ENCODE results near the gene ERGIC1. TPM values are rescaled to one million over a fixed set of nuclear protein-coding genes. Genes with fewer than 3 reads are reported as not detected.

ERGIC1 gene
- total RNA-seq, 1 donor from 2014 or later: 44.0 TPM

DNA sequence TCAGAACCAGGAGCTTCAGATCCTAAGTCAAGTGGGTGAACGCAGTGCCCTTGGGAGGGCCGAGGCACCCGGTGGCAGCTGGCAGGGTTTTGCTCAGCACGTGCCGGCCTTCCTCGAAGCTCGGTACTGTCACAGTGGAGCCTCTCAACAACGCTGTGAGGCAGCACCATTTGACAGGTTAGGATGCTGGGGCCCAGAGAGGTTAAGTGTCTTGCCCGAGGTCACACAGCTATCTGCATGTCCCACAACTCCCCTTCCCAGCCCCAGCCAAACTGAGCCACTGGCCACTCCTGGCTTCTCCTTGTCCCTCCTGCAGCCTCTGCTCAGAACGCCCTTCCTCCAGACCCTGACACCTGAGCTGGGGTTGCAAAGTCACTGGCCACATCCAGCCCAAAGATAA is 81.5 kb downstream of the ERGIC1 start:
- intact Hi-C loops (cut with micrococcal nuclease): no loop called here

DNA sequence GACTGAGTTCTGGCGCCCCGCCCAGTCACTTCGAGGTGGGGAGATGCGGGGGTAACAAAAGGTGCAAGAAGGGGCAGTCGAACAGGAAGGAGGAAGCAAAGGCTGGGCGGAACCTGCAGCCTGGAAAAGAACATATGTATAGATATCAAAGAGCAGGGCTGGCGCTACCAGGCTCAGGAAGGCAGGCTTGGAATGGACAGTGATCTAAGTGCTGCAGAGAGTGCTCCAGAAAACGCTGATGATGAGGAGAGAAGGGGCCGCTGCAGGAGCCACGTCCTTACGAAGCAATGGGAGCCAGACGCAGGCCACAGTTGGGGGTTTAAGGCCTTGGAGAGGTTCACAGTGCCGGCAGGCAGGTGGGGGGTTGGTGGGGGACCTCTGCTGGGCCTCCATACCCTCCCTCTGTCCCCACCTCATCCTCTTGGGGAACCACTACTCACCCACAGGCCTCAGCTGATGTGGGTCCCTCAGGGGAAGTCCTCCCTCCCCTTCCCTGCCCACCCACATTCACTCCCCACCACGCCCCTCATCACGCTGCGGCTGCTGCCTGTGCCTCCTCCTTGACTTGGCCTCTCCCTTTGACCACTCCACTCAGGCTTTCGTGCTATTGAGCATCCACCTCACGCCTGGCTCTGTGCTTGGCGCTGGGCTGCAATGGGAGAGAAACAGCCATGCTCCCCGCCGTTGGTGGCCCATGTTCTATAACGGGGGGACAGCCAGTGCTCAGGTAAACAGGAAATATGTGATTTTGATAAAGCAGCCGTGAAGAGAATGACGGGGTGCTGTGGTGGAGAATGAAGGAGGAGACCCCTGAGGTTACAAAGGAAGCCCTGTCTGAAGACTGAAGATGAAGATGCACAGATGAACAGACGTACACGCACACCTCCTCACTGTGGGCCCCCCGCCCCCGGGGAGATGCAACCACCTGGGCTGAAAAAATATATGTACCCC is 84.6 kb downstream of the ERGIC1 start:
- intact Hi-C loops (cut with micrococcal nuclease): no loop called here

DNA sequence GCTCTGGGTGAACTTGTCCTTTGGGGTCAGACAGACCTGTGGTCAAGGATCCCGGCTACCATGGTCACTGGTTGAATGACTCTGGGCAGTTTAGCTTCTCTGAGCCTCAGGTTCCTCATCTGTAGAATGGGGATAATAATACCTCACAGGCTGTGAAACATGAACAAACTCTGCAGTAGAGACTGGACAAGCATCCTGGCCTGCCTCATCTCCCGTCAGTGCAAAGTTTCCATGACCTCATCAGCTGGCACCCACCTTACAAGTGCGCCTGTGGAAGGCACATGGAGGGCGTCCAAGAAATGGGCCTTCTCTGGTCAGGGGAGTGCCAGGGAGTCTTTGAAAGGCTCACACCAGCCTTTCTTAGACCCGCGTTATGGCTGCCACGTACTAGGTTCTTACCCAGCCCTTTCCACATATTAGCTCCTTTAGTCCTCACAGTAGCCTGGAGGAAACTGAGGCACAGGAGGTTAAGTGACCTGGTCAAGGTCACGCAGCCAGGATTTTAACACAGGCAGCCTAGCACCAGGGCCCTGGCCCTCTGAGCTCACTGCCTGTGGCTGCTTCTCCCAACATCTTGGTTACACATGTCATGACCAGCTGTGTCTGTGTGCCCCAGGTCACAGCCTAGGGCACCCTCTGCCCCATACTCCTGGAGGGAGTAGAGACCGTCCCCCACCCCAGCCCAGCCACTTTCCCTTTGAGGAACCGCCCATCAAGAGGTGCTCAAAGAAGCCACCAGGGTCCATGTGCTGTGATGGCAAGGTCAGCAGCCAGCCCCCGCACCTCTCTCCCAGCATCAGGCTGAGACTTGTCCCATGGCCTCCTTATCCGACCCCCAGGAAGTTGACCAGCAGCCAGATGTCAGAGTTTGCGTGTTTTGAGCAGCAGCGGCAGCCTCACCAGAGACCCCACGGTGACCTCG is 85.7 kb downstream of the ERGIC1 start:
- intact Hi-C loops (cut with micrococcal nuclease): no loop called here

DNA sequence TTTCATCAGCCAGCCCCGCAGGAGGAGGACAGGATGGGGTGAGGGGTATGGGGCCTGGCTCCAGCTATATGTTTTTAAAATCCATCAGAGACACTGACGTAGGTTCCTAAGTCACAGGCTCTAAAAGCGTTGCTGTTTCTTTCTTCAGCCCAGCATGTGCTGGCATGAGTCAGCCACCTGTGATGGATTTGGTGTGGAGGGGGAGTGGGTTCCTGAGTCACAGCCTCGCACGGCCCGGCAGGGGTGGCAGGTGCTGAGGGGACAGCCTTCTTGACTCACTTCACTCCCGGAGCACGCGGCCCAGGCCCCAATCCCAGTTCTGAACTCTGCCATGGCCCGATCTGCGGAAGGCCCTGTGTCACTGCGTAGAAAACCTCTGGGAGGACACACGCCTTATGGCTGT is 86.4 kb downstream of the ERGIC1 start:
- intact Hi-C loops (cut with micrococcal nuclease): no loop called here

DNA sequence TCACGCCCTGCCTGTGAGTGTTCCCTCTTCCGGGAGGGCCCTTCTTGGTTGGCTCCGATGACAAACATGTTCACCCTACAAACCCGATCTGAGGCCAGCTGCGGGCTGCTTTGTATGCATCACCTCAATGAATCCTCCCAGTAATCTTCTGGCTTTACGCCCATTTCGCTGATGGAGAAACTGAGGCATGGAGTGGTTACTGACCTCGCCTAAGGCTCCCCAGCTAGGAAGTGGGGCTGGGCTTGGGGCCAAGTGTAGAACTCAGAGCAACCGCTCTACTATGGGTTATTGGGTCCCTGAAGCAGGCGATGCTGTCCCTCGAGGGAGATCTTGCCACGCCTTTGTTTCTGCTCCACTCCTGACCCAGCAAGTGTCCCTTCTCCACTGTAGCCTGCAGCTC is 86.9 kb downstream of the ERGIC1 start:
- intact Hi-C loops (cut with micrococcal nuclease): no loop called here

DNA sequence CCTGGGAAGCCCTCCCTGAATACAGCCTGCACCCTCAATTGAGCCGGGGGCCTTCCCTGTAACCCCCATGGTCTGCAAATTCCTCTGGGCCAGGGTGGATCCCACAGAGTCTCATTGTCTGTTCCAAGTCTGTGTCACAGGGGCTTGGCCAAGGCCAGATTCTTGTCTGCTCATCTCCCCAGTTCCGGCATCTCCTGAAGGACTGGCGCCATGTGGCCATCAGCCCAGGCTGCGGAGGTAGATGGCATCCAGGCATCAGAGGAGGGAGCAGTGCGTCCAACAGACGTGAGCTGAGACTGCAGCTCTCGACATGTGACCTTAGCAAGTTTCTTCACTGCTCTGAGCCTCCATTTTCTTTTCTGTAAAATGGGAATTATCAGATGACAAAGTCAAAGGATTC is 87.9 kb downstream of the ERGIC1 start:
- intact Hi-C loops (cut with micrococcal nuclease): no loop called here

DNA sequence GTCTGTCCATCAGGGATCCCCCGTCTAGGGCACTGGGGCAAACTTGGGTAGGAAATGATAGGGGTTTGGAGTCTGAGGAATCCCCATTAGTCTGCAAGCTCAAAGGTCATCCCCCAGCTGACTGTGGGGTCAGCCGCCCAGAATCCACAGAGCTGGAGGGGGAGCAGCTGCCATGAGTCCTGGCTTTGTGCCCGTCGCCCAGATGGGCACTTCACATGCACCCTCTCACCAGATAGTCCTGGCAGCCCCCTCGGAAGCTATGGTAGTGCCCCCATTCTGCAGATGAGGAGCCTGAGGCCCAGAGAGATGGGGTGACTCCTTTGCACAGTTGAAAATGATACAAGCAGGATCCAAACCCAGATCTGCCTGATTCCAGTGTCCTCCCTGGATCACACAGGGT is 89.5 kb downstream of the ERGIC1 start:
- intact Hi-C loops (cut with micrococcal nuclease): no loop called here

DNA sequence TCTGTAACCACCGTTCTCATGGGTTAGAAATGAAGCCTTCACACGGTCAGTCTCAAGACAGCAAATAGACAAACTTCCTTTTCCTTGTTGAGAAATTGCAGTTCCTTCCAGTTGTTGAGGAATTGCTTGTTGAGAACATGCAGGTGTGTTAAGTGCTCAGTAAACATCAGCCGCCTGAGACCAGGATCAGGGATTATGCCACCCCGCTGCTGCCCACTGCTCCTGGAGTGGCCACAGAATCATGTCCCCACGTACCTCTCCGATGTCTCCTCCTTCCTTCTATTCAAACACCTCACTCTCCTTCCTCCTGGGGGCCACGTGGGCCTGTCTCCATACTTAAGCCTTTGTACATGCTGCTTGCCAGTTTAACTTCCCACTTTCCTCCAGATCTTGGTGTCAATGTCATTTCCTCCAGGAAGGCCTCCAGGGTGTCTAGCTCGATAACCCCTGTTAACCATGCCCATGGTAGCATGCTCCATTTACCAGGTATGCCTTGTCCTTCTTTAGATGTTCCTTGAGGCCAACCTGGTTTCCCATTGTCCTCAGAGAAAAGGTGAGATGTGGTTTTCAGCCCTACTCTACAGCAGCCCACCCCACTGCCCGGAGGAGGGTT is 91.4 kb downstream of the ERGIC1 start:
- intact Hi-C loops (cut with micrococcal nuclease): no loop called here

DNA sequence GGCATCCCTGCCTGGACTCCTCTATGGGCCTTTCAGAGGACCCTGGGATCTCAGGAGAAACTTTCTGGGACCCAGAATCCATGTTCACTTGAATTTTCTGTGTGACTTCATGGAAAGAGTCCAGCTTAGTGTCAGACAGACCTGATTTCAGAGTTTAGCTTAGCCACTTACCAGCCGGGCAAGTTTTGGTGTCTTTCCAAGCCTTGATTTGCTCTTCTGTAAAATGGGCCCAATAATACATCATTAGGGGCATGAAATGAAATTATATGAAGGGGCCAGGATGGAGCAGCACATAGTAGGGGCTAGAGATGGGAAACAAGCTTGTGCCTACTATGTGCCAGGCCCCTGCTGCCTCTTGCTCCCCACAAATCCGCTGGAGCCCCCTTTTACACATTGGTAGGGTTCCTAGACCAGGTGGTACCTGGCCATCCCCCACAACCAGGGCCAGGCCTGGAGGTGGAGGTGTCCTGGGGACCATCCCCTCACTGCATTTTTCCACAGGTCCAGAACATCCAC is 92.0 kb downstream of the ERGIC1 start:
- intact Hi-C loops (cut with micrococcal nuclease): no loop called here

DNA sequence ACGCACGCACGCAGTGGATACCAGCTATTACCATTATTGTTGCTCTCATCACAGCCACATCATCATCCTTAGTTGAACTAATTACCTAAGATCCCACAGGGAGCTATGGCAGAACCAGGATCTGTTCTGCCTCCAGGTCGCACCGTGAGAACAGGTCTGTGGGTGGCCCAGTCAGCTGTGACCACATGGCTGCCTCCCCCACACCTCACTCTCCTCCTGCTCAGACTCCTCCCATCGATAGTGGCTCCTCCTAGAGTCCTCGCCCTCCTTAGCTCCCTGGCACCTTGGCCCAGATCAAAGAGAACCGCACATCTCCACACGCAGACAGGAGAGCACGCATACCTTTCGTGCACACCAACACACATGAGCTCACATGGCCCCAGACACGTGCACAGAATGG is 92.7 kb downstream of the ERGIC1 start:
- intact Hi-C loops (cut with micrococcal nuclease): no loop called here

DNA sequence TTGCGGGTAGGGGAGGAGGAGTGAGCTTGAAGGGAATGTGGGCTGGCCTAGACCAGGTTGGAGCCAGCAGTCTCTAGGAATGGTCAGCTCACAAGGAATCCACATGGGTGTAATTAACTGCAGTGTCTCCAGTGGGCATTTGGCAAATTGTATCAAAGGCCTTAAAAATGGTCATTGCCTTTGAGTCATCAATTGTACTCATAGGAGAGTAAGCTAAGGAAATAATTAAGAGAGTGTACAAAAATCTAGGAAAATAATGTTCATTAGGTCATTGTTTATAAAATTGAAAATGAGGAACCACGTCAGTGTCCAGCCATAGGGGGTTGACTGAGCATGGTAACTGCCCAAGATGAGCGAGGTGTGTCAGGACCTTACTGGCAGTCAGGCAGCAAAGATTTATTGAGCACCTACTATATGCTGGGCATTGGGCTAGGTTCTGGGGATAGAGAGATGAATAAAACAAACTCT is 95.4 kb downstream of the ERGIC1 start:
- intact Hi-C loops (cut with micrococcal nuclease): no loop called here

DNA sequence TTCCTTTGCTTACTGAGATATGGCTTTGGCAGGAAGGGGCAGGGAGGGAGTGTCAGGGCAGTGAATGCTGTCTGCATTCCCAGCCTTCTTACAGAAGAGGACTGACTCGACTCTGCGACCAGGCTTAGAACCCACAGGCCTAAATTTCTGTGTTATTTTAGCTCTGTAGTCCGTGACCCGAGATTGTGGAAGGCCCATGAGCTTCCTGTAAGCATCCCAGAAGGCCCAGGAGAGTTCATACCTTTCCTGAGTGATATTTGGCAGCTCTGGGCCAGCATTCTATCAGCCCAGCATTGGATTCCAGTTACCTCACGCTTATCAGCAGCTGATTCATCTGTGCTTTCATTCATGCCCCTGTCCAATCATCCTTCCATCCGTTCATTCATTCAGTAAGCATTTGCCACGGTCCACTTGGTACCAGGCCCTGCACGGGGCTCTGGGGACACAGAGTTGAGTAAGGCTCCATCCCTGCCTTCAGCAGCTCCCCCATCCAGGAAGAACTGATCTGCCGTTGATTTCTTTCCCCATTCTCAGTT is 97.0 kb downstream of the ERGIC1 start:
- intact Hi-C loops (cut with micrococcal nuclease): loop anchor here (5.0 kb wide), 1 partner anchor 94 kb away; no protein-coding TSS in a partner anchor

DNA sequence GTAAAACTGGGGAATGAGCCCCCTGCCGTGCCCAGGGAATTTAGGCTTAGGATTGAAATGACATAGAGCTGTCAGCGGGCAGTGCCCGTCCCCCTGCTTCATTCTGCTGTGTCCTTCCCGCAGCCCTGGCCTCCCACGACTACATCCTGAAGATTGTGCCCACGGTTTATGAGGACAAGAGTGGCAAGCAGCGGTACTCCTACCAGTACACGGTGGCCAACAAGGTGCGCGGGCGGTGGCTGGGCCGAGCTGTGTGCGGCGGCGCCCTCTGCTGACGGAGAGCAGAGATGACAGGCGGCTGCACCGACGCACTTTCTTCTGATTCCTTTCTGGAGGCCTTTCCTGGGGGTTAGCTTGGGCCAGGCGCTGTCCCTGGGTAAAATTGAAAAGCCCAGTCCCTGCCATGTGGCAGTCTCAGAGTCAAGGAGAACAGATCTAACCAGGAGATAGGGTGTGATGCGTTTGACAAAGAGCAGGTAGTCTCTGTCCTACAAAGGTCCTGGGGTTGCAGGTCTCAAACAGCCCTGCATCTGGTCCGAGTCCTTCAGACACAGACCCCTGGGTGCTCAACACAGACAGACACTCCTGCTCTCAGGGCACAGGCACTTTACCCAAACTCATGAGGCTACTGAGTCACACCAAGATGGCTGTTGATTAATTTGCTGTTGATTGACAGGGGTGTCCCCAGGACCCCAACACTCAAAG is 98.4 kb downstream of the ERGIC1 start:
- intact Hi-C loops (cut with micrococcal nuclease): loop anchor here (1.0 to 5.0 kb wide), 7 partner anchors 26 to 400 kb away; no protein-coding TSS in a partner anchor

DNA sequence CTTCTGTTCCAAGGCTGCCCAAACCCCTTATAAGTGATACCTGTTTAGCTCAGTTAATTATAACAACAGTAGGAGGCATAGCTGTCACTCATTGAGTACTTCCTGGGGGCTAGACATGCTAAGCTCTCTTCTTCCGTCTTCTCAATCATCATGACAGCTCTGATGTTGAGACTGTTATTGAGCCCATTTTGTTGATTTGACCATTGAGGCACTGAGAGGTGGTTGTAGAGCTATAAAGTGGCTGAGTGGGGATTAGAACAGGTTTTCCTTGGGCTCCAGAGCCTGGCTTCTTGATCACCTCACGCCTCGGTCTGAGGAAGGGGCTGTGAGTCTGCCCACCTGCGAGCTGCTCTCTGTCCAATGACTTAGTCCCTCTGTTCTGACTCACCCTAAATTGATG is 99.2 kb downstream of the ERGIC1 start:
- intact Hi-C loops (cut with micrococcal nuclease): loop anchor here (5.0 kb wide), 1 partner anchor 96 kb away; no protein-coding TSS in a partner anchor

DNA sequence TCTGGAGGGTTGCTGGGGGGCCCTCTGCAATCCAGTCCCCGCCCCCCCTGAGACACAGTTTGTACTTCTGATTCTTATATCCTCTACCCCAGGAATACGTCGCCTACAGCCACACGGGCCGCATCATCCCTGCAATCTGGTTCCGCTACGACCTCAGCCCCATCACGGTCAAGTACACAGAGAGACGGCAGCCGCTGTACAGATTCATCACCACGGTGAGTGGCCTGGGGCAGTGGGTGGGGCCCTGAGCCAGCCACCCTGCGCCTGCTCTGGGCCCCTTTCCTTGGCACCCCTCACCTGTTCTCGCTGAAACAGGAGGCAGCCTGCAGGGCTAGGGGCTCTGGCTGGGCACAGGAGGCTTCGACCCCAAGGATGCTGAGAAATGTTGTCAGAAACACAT is 101.0 kb downstream of the ERGIC1 start:
- intact Hi-C loops (cut with micrococcal nuclease): no loop called here

DNA sequence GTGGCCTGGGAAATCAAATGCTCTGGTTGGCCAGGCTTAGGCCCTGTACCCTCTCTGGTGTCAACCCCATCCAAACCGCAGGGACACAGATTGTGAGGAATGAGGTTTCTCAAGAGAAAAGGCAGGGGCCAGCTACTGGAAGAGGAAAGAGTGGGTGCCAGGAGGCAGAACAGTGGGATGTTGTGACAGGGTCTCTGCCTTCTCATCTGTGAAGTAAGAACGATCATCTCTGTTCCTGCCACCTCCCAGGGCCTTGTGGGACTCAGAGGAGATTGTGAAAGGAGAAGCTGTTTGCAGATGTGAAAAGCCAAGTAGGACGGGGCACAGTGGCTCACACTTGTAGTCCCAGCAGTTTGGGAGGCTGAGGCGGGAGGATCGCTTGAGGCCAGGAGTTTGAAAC is 102.3 kb downstream of the ERGIC1 start:
- intact Hi-C loops (cut with micrococcal nuclease): no loop called here

DNA sequence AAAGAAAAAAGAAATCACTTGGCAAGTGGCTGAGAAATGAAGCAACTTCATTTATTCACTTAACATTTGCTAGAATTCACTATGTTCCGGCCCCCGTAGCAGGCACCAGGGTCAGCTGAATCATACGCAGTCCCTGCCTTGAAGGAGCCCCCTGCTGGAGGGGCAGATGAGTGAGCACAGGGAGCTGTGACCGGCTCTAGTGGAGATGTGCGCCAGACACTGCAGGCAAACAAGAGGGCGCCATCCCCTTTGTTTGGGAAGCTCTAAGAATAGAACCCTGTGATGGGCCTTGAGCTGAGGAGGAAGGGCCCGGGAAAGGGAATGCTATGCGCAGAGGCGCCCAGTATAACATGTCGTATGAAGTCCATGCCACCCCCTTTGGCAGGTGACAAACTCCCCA is 105.0 kb downstream of the ERGIC1 start:
- intact Hi-C loops (cut with micrococcal nuclease): no loop called here

DNA sequence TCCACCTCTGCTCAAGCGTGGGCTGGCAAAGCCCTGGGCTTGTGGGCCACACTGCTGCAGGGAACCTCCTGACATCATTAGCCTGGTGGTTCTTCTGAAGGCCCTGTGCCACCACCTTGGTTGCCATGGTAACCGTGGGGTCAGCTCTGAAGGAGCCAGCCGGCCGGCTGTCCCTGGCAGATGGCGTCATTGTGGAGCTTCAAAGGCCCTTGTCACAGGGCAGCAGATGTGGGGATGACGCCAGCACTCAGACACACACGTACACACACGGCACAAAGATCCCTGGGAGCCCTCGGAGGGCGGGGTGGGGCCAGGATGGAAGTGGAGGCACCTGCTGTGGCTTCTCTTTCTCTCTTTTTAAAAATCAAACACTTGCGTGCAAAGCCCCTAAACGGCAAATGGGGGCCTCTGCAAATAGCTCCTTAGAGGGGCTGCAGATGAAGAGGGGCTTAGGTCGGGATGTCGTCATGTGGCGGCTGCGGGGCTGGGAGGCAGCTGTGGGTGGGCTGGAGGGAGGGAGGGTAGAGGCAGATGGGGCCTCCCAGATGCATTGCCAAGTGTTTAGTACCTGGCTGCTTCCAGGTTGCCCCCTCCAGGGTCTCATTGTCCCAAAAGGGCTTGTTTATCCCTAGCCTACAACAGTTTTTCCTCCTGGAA is 105.7 kb downstream of the ERGIC1 start:
- intact Hi-C loops (cut with micrococcal nuclease): no loop called here

DNA sequence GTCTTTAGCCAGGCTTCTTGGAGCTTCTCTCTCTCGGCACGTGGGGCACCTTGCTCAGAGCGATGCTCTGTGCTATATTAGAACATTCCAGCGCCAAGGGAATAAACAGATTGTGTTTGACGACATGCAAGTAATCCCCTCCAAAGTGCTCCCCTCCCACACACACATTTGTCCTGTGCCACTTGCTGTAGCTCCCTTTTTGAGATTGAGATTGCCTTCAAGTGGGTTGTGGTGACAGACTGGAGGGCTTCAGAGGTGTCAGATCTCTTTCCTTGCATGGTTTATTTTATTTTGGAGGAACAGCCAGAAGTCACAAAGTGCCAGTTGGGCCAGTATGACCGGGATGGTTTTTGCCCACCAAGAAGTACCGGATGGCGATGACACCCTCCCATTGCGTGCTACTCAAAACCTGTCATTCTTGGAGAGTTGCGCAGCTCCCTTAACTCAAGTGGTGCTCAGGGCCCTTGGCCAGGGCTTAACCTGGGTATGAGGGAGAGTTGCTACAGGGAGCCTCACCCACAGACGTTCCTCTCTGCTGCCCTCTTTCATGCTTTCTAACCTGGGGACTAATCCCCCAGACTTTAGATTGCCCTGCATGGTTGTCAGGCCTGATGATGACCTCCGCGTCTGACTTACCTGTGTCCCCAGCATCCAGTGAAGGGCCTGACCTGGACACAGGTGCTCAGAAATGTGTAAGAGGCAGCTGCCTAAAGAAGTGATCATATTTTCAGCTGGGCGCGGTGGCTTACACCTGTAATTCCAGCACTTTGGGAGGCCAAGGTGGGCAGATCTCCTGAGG is 106.4 kb downstream of the ERGIC1 start:
- intact Hi-C loops (cut with micrococcal nuclease): no loop called here

All from T-helper 1 cell treated with Interleukin-12 subunit alpha and Interleukin-12 subunit beta and Interleukin-4 antibody, amounts not matched to agents 30 ng/mL and 1 ng/mL, for 36 hours (primary cell).